Dedifferentiated amniotic fluid mesenchymal stem cell (primary cell): ENCODE results near the gene ACKR1.

Experiments used
- DNase-seq: peaks from one replicate; pipeline ENCODE4 v3.0.0-alpha.2; 2016; ENCODE audit errors: extremely low spot score

ACKR1 gene

GRCh38 chr1:159204161-159205141, at the start of gene ACKR1:
TSS of gene ACKR1 (plus strand) at chr1:159204875. CDS start at chr1:159204960, 85 bp downstream.
- DNase-seq = no peak

GRCh38 chr1:159161001-159161718, 43.5 kb upstream of the ACKR1 start:
- peak; percentile 80 for DNase-seq

- no peak for DNase-seq
Measured at GRCh38 chr1:159161719-159162026, 43.0 kb upstream of the ACKR1 start.

- DNase-seq = no peak
Measured at GRCh38 chr1:159162516-159163265, 42.0 kb upstream of the ACKR1 start.

- no peak for DNase-seq
Measured at GRCh38 chr1:159163614-159164228, 41.0 kb upstream of the ACKR1 start.

GRCh38 chr1:159168043-159168442, 36.6 kb upstream of the ACKR1 start:
- no peak for DNase-seq

DNA sequence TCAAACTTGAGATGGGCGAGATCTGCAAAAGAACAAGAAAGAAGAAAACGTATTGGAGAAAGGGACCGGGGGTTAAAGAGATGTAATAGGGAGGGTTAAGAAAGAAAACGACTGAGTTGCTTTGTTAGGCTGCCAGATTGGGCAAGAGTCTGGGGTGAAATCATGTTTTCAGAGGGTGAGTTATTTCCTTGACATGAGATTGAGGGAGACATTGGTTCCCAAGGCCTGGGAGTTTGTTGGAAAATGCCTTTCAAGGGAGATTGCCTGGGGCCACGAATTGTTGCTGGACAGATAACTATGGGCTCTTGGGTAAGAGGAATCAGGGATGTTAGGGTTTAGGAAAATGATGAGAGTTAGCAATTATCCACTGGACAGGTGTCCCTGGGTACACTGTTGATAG, 34.0 kb upstream of the ACKR1 start:
- no peak for DNase-seq

DNA sequence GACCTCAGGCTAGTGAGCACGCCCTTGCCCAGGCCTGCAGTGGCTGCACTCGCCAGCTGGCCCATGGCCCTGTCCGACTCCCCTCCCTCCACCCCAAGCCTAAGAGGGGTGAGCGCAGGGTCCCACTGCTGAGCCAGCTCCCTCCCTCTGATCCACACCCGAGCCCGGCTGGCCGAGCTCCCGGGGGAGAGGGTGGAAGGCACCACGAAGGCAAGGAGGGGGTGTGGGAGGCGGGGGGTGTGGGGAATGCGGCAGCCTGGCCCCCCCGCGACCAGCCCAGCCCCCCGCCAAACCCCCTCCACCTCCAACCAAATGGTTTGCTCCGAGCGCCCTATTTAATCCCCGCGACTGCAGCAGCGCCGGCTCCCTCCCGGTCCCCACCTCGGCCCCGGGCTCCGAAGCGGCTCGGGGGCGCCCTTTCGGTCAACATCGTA, 33.4 kb upstream of the ACKR1 start, which contains the start of gene CADM3:
TSS of gene CADM3 (plus strand) at position 362 of the 434 bp plus-strand sequence. CDS start 151 bp downstream, outside the sequence.
- DNase-seq = no peak

- no peak for DNase-seq
Measured at GRCh38 chr1:159171688-159172501, 32.8 kb upstream of the ACKR1 start.

- no peak for DNase-seq
Measured at GRCh38 chr1:159172614-159173291, 31.9 kb upstream of the ACKR1 start.

DNA sequence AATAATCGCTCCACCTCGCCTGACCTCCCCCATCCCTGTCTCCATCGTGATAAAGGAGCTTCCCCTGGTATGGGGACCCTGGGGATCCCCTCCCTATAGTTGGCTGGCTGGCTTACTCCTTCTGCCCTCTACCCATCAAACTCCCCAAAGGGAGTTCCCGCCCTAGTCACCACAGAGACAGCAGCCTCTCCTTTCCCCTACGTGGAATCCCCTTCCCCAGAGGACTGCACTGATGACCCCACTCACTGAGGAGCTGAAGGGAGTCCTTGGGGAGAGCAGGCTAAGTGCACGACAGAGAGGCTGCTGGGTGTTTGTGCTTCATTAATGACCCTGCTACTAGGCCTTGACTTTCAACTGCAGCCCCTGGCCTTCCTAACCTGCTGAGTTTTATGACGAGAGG, 31.4 kb upstream of the ACKR1 start:
- no peak for DNase-seq

DNA sequence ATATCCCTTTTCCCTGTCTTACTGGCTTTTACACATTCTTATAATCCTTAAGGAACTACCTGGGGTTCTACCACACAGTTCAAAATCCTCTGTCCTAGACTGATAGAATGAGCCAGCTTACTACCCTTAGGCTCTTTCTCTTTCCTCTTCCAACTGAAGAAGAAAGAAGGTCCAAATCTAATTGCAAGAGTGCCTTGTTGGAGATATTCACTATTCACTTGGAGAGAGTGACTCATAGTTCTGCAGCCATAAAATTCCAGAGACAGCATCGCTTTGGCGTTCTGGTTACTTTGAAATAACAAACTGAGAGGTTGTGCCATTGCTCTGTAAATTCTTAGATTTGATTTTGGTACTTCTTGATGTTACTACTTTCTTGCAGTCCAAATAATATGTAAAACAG, 29.1 kb upstream of the ACKR1 start:
- DNase-seq = no peak

DNA sequence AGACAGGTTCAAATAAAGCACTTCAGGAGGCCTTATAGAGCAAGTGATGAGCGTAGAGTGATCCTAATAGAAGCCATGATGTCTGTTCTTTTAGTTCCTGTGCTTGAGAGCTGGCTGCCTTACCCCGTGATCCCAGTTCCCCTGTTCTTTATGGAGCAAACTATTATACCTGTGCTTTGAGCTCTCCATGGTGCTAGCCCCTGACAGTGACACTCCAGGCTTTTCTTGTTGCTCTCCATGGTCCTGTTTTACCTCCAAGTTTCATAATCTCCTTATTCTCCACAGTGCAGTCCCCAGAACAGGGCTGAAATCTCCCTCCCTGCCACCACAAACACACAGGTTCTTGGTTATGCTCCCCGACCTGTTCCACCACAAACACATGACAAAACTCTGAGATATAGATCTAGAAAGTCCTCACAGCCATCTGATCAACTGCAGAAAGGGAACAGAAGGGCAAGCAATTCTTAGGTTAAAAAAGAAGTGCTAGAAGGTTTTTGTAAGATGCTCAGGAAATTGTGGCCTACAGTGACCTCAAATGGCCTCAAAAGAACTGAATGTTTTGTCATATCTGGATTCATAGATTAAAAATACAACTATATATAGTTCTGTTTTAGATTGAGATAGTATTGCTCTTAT, 27.3 kb upstream of the ACKR1 start:
- peak; percentile 45 for DNase-seq

- DNase-seq = no peak
Measured at GRCh38 chr1:159179906-159180305, 24.8 kb upstream of the ACKR1 start.

GRCh38 chr1:159180516-159180915, 24.2 kb upstream of the ACKR1 start:
- DNase-seq = no peak

DNA sequence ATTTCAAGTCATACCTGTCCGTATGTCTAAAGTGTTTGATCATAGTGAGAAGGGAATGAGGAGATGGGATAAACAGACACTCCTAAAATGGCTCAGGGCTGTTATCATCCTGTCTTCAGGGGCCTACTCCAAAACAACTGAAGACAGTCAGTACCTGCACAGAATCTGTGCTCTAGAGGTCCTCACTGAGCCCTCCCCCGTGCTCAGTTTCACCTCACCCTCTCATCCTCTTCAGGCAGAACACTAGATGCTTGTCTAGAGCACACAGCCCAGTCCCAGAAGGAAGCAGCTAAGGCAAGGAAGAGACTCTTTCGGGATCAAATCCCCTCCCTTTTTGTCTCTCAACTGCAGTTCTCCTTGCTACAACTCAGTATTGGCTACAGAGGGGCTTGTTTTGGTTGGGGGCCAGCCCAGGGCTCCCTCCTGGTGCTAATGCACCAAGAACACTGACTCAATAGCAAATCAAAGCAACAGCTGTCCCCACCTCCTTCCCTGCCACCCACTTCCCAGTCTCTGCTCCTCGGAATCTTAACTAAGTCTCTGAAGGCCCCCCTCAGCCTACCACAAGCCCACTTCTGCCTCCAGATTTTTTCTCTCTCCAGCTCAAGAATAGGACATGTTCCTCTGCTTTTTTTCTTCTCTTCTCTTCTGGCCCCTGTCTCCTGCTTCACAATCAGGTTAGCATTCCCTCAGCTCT, 23.2 kb upstream of the ACKR1 start:
- DNase-seq = no peak

DNA sequence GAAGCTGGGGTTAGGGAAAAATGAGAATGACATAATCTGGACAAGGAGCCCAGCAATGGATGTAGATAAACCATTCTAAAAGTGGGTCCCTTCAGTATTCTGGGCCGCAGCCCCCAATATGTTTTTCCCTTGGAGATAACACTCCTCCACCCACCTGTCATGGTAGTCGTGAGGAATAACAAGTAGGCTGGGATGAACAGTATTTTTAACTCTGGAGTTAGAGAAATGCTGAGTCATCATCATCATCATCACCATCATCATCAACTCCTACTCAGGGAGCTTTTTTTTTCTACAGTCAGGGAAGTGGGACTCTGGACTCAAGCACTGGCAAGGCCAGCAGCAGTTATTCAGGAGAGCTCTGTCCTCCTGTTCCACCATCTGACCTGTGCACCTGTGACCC, 20.5 kb upstream of the ACKR1 start:
- DNase-seq = no peak

DNA sequence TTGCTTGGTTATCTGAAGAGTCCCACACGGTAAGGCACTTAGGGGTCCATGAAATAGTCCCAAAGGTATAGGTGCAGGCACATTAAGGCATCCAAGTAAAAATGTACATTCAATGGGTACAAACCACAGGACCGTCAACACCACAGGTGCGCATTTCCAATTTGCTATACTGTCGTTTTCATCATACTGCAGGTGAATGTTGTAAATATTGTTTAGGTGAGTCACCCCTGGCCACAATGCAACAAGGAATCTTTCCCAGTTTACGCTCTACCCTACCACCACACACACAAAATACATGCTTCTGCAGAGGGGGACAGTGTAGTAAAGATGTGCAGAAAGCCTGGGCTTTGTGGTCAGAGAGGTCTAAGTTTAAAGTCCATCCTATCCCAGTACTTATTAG, 19.6 kb upstream of the ACKR1 start:
- DNase-seq = no peak

DNA sequence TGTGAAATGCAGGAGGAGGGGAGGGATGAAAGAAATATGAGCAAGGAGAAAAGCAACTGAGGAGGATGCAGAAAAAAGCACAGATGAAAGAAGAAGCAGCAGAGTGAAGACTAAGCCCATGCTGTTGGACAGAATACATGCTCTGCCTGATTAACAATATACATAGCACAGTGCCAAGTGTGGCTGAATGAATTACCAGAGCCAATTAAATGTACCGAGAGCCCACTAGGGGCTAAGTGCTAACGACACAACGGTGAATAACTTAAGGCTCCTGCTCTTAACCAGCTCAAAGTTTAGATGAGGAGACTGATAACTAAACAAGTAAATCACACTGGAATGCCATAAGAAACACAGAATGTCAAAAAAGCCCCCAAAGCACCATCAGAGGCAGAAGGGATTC, 17.6 kb upstream of the ACKR1 start:
- no peak for DNase-seq
